ENCODE results near the gene AOC2.

- TF ChIP-seq CTCF (IDR thresholded peaks at IDR 0.05) (no peak), POLR2AphosphoS5 (IDR thresholded peaks at IDR 0.05) (no peak)
Observed at GRCh38 chr17:42804918-42805367, 39.4 kb upstream of the AOC2 start.
